Esophagus muscularis mucosa (tissue), 3 donors: ENCODE data around the gene UGT1A3.

Experiments used
- CTCF ChIP-seq, 3 experiments: fragments of 200-600 bp in 2 of 3; fragments of 450-650 bp in 1 of 3; sonication (generic) in 2 of 3; IDR thresholded peaks; one replicate each; pipeline ENCODE4 v1.5.1; 2017 to 2019; ENCODE audit warnings: antibody characterized with exemption in 3 of 3, mild to moderate bottlenecking in 2 of 3, moderate library complexity in 1 of 3
- POLR2AphosphoS5 ChIP-seq, 2 donors: sonication (generic); formaldehyde crosslinking; IDR thresholded peaks; one replicate each; pipeline ENCODE4 v1.6.1; 2017; ENCODE audit warnings: antibody characterized with exemption in 2 of 2

- TF ChIP-seq CTCF (IDR thresholded peaks at IDR 0.05) (no peak), POLR2AphosphoS5 (IDR thresholded peaks at IDR 0.05) (no peak)
Measured at GRCh38 chr2:233775414-233775813, 46.6 kb downstream of the UGT1A3 start.
